Small intestine (tissue), 7 donors: Measurements from ENCODE around the gene CALCOCO1. TPM values are rescaled to one million over a fixed set of nuclear protein-coding genes. Genes with fewer than 3 reads are reported as not detected.

Source experiments
- DNase-seq, 2 donors: peaks; one replicate each; pipeline versions ENCODE4 v3.0.0 to v3.0.0-alpha.2; 2013
- FAIRE-seq: peaks from 2 replicates; lab custom pipeline; 2012; peaks lifted over from hg19 to GRCh38; lab: Jason Lieb, UNC
- H3K27ac ChIP-seq, 3 donors: one replicate each; pipeline ENCODE4 v1.5.1; 2013; ENCODE audit warnings: low read length in 2 of 3, mild to moderate bottlenecking in 2 of 3, control low read depth in 1 of 3, inconsistent platforms in 1 of 3, low read depth in 1 of 3, moderate library complexity in 1 of 3
- H3K27me3 ChIP-seq, 3 donors: one replicate each; pipeline ENCODE4 v1.6.1; 2013; ENCODE audit warnings: low read length in 3 of 3, inconsistent platforms in 1 of 3; ENCODE audit not compliant: control insufficient read depth in 3 of 3, insufficient read depth in 3 of 3
- H3K36me3 ChIP-seq, 3 donors: one replicate each; pipeline ENCODE4 v1.6.1; 2013; ENCODE audit warnings: low read length in 3 of 3, inconsistent platforms in 1 of 3, low read depth in 1 of 3, mild to moderate bottlenecking in 1 of 3, moderate library complexity in 1 of 3; ENCODE audit not compliant: control insufficient read depth in 3 of 3, insufficient read depth in 2 of 3
- H3K4me1 ChIP-seq, 3 donors: one replicate each; pipeline ENCODE4 v1.6.1; 2013; ENCODE audit warnings: low read length in 2 of 3, inconsistent platforms in 1 of 3, low read depth in 1 of 3, mild to moderate bottlenecking in 1 of 3, moderate library complexity in 1 of 3; ENCODE audit not compliant: control insufficient read depth in 3 of 3, insufficient read depth in 2 of 3
- H3K4me3 ChIP-seq, 3 donors: one replicate each; pipeline ENCODE4 v1.5.1; 2013; ENCODE audit warnings: low read length in 3 of 3, control low read depth in 1 of 3, inconsistent platforms in 1 of 3, low read depth in 1 of 3, mild to moderate bottlenecking in 1 of 3, moderate library complexity in 1 of 3
- H3K9me3 ChIP-seq, 2 donors: one replicate each; pipeline ENCODE4 v1.6.1; 2013; ENCODE audit warnings: low read depth in 1 of 2, low read length in 1 of 2; ENCODE audit not compliant: control insufficient read depth in 2 of 2, insufficient read depth in 1 of 2
- WGBS, 3 donors: extraction: QIAGEN DNeasy Blood & Tissue Kit; methylation state at CpG; one replicate each; pipeline ENCODE4 v1.1.7; 2013; 5-methylcytosine and 5-hydroxymethylcytosine counted together
- polyA plus RNA-seq, 4 donors: library from polyadenylated mRNA; stranded (reverse) in 3 of 4; unstranded in 1 of 4; fragments of 200-250 nt in 3 of 4; fragments of 120-200 nt in 1 of 4; gene quantifications; one replicate each; pipeline versions ENCODE4 v1.2.1 to v1.2.3, GENCODE V29; 2013
- donor health status: healthy with polysubstance abuse.
- donor health status: control.
- donor health status: control.
- donor health status: Bipolar disorder and iron deficiency.
- donor health status: healthy.

Gene CALCOCO1
- polyA plus RNA-seq, 4 donors: 45.1 to 81.3 (median 46.6) TPM

DNA sequence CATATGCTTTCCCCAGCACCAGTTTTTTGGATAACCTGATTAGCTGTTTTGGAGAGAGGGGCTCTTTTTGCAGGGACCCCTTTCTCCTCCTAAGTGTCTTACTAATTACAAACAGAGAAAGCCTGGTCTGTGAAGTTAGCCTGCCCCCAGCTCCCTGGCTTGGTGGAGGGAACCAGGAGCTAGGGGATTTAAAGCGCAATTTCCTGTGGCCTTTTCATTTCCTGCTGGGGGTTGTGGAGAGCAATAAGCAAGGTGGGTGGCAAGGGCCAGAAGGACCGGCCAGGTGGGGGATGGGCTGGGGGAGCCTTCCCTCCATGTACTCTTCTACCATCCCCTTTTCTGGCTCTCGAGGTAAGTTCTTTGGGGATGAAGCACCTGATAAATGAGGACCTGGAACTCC lies 28.6 kb upstream of the CALCOCO1 start:
- Histone ChIP-seq H3K36me3 (no peaks in the 10 kb centered on the region), H3K27ac (no peak overlapping the region), H3K4me3 (no peak overlapping the region), H3K27me3 (peaks cover 0 to 92% (median 9%) of the 10 kb centered on the region in 3 donors), H3K9me3 (no peaks in the 10 kb centered on the region), H3K4me1 (peaks cover 0 to 5% (median 0%) of the 10 kb centered on the region in 3 donors)
- no peak for FAIRE-seq
- WGBS, 3 donors: 41 to 47% (median 43%) methylated on average over 3 of the region's 3 CpGs
- DNase-seq: no peak

DNA sequence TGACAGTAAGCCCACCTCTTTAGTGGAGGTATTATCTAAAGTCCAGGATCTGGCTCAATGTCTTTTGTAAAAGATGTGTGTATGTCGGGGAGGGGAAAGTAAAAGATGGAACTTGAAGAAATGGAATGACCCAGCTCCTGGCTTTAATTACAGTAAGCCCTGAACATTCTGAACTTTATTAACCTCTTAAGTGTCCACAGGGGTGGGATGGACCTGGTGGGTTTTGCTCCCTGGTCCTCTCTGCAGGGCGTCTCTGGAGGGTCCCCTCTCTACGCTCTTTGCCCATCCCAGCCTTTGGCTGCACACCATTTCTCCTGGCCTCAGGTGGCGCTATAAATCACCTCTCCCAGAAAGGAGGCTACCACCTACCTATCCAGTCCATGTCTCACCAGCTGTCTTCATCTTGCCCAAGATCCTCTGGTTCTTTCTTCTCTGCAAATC lies 28.2 kb upstream of the CALCOCO1 start:
- Histone ChIP-seq H3K36me3 (no peaks in the 10 kb centered on the region), H3K9me3 (no peaks in the 10 kb centered on the region), H3K27me3 (peaks cover 0 to 94% (median 13%) of the 10 kb centered on the region in 3 donors), H3K4me3 (no peak overlapping the region), H3K4me1 (peaks cover 0 to 9% (median 0%) of the 10 kb centered on the region in 3 donors), H3K27ac (no peak overlapping the region)
- 58 to 70% (median 70%) methylated on average over 4 of the region's 4 CpGs for WGBS, 3 donors
- FAIRE-seq (no peak), DNase-seq (no peak)

DNA sequence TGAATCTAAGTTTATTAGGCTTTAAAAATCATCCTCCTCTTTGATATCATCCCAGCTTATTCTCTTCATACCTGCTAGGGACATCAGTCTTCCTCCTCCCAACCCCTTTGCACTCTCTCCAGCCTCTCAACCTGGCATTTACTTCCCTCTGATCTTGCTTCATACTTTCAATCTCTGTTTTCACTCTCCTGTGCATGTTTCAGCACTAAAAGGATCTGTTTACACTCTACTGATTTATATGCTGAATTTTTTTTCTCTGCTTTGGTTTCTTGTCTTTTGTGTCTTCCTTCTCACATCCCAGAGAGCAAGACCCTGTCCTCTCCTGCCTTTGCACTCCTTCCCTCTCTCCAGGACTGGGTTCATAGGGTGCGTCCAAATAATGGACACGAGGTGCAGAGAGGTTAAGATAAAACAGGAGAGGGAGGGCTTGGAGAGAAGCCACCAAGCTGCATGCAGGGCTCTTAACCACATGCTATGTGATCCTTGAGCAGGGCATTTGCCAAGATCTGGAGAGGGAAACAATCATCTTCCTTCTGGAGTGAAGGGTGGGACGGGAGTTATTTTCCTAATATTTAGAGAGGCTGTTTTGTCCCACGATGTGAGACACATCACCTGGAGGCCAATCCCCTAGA lies 27.5 kb upstream of the CALCOCO1 start:
- H3K27ac ChIP-seq: no peak overlapping the region
- H3K4me3 ChIP-seq: no peak overlapping the region
- 3 to 23% (median 21%) methylated on average over 4 of the region's 4 CpGs for WGBS, 3 donors
- DNase-seq (no peak), FAIRE-seq (no peak)
- no peaks in the 10 kb centered on the region for H3K9me3 ChIP-seq
- peaks cover 0 to 97% (median 20%) of the 10 kb centered on the region in 3 donors for H3K27me3 ChIP-seq
- H3K36me3 ChIP-seq: no peaks in the 10 kb centered on the region
- H3K4me1 ChIP-seq: peaks cover 0 to 10% (median 0%) of the 10 kb centered on the region in 3 donors

DNA sequence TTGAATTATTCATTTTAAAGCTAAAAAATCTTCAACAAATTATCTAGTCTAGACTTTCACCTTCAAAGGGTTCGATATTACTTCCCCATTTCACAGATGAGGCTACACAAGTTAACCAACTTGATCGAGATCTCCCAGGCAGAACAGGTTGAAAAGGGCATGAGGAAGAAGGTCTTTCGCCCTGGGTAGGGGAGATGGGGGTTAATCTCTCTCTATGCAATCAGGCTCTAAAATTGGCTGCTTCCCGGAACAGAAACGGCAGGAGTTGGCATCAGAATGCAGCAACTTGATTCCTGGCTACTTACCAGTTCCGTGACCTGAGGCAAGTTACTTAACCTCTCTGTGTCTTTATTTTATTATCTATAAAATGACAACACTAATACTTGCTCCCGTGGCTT lies 26.9 kb upstream of the CALCOCO1 start:
- Histone ChIP-seq H3K9me3 (no peaks in the 10 kb centered on the region), H3K4me3 (no peak overlapping the region), H3K27ac (no peak overlapping the region), H3K36me3 (no peaks in the 10 kb centered on the region), H3K27me3 (peaks cover 0 to 98% (median 20%) of the 10 kb centered on the region in 3 donors), H3K4me1 (peaks cover 0 to 10% (median 0%) of the 10 kb centered on the region in 3 donors)
- WGBS, 3 donors: 27 to 46% (median 40%) methylated on average over 7 of the region's 7 CpGs
- DNase-seq: no peak
- FAIRE-seq: no peak

DNA sequence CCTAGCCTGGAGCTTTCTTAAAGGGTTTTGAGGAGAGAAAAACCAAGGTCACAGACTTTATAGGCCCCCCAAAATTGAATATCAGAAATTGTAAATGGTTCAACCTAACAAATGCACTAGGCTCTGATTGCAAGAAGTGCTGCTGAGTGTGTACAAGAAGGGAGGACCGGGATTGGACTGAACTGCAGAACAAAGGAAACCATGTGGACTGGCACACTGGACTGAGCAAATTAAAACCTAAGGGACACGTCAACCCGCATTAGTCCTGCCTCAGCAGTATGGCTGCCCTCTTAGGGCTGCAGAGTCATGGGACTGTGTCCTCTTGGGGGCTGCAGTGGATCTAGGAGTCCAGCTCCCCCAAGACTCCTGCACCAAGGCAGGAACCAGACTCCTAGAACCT lies 25.4 kb upstream of the CALCOCO1 start:
- FAIRE-seq: no peak
- Histone ChIP-seq H3K27ac (no peak overlapping the region), H3K9me3 (no peaks in the 10 kb centered on the region), H3K27me3 (peaks cover 10 to 98% (median 32%) of the 10 kb centered on the region in 3 donors), H3K4me1 (peaks cover 0 to 10% (median 0%) of the 10 kb centered on the region in 3 donors), H3K4me3 (no peak overlapping the region), H3K36me3 (no peaks in the 10 kb centered on the region)
- DNase-seq: no peak
- 60 to 91% (median 85%) methylated on average over 3 of the region's 3 CpGs for whole genome bisulfite sequencing, 3 donors

DNA sequence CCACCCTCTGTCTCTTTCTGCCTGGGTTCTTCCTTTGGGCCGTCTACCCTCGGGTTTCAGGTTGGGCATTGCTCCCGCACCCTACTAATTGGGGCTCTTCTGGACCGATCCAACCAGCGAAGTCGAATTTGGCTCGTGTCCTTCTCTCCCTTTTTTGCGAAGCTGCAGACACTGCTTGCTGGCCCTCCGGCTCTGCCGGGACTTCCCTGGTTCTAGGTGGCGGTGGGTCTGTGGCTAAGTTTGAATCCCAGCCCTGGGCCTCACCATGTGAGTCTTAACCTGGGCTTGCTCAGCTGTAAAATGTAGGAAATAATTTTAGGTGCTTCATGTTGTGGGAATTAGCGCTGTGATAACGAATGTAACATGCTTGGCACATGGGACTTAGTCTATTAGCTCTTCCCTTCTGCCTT lies 24.9 kb upstream of the CALCOCO1 start:
- peaks cover 0 to 10% (median 0%) of the 10 kb centered on the region in 3 donors for H3K4me1 ChIP-seq
- FAIRE-seq (no peak), DNase-seq (no peak)
- peak overlapping the region in 1 of 3 donors; percentile 52 for H3K4me3 ChIP-seq
- H3K27ac ChIP-seq: no peak overlapping the region
- no peaks in the 10 kb centered on the region for H3K36me3 ChIP-seq
- 35 to 50% (median 41%) methylated on average over 13 of the region's 13 CpGs for WGBS, 3 donors
- H3K9me3 ChIP-seq: no peaks in the 10 kb centered on the region
- peaks cover 10 to 98% (median 36%) of the 10 kb centered on the region in 3 donors for H3K27me3 ChIP-seq

DNA sequence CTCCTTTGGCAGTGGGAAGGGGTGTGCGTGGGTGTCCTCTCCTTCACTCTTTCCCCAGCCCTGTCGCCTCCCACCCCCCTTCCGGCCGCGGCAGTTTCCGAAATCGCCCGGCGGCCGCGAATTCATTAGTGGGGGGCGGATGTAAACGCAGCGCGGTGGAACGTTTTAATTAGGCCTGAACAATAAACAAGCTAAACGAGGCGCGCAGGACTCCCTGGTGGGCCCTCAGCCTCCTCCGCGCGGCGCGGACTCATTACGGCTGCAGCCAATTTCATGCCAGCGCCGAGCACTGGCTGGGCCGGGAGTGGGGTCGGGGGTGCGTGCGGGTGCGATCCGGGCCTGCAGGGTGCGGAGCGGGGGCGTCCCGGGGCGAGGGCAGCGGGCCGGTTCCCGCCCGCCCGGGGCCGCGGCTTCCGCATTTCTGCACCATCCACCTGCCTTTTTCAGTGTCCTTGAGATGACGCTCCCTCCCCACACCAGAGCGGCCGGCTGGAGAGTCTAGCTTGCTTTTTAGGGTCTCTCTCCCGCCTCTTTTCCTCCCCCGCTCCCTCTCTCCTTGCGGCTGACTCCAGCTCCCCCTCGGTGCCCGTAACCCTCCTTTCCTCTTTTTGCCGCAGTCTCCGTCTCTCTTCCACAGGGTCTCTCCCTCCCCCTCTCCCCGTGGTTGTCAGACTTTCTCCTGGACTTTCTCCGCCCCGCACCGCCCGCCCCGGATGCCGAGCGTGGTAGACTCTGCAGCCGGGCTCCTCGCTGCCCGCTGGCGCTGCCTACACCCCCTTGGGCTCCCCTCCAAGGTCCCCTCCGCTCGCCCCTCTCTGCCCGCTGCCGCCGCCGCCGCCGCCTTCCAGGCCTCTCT lies 24.3 kb upstream of the CALCOCO1 start, which contains the start of gene CISTR:
TSS of gene CISTR (minus strand) at position 644 of the 856 bp plus-strand sequence.
- Histone ChIP-seq H3K27ac (no peak within 1 kb of the TSS), H3K27me3 (peaks cover 10 to 97% (median 36%) of the 10 kb centered on the region in 3 donors), H3K36me3 (no peaks in the 10 kb centered on the region), H3K4me1 (peaks cover 0 to 10% (median 0%) of the 10 kb centered on the region in 3 donors), H3K9me3 (no peaks in the 10 kb centered on the region), H3K4me3 (peak within 1 kb of the TSS in 2 of 3 donors; percentile 39 to 52)
- 1 to 4% (median 2%) methylated on average over 66 to 76 of the region's 76 CpGs for WGBS, 3 donors
- FAIRE-seq: no peak
- peak in 1 of 2 donors; percentile 47 for DNase-seq

DNA sequence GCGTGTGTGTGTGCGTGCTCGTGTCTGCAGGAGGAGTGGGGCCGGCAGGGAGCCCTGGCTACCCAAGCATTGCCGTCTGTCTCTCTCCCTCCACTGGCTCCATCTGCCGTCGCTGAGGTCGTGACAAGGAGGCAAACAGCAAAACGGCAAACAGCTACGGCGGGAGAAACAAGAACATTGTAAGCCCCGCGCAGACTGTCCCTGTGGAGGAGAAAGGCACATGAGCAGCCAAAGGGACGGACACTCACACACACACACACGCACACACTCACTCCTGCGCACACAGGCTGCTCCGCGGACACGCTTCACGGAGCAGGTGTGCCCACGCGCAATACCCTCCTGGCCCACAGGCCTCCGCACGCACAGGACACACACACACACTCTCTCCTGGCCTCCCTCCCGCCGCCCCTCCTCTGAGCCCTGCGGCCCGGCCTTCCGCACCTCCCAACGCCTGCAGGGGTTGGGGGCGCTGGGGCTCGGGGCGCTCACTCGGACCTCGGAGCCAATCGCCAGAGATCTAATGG lies 23.6 kb upstream of the CALCOCO1 start:
- WGBS, 3 donors: 2 to 12% (median 4%) methylated on average over 29 to 36 of the region's 36 CpGs
- DNase-seq (peak in 1 of 2 donors; percentile 42), FAIRE-seq (no peak)
- Histone ChIP-seq H3K36me3 (no peaks in the 10 kb centered on the region), H3K9me3 (no peaks in the 10 kb centered on the region), H3K27ac (no peak overlapping the region), H3K4me3 (peak overlapping the region in 2 of 3 donors; percentile 39 to 52), H3K4me1 (peaks cover 0 to 10% (median 0%) of the 10 kb centered on the region in 3 donors), H3K27me3 (peaks cover 10 to 92% (median 36%) of the 10 kb centered on the region in 3 donors)
